Measurements from ENCODE around the gene SPG7.
A peak's percentile ranks its signal among the peaks of the same experiment; 100 is the strongest.

Gene SPG7

GRCh38 chr16:89575247-89576152 lies 67.3 kb downstream of the SPG7 start, which contains the start of gene CPNE7:
TSS of gene CPNE7 (plus strand) at chr16:89575758. CDS start at chr16:89575898, 140 bp downstream.
- H3K4me2 ChIP-seq (ENCODE audit: insufficient read depth, low read length, poor library complexity, severe bottlenecking): peak within 1 kb of the TSS; percentile 80
- H3K27ac ChIP-seq (replicated peaks; ENCODE audit: low read length): no peak within 1 kb of the TSS
- H2BK5ac ChIP-seq (ENCODE audit: low read length): peak within 1 kb of the TSS; percentile 24
- peak within 1 kb of the TSS; percentile 82 for H3K14ac ChIP-seq (ENCODE audit: low read length)
- peaks cover 0 to 3% of the 10 kb centered on the region in 2 donors for H3K9me3 ChIP-seq (replicated peaks in 1 of 2; ENCODE audit: control insufficient read depth in 2 of 2, insufficient read depth in 1 of 2, low read depth in 1 of 2, low read length in 2 of 2)
- H3K27me3 ChIP-seq (ENCODE audit: control insufficient read depth in 3 of 3, insufficient read depth in 3 of 3, low read depth in 1 of 3, low read length in 3 of 3): peaks cover 21 to 36% (median 27%) of the 10 kb centered on the region in 3 experiments
- no CpG with 5 or more reads among the region's 103 CpGs for WGBS, 2 donors (ENCODE audit: extremely low coverage in 2 of 2, insufficient read length in 2 of 2, insufficient replicate concordance in 1 of 2)
- peak within 1 kb of the TSS; percentile 95 for H2AK5ac ChIP-seq (ENCODE audit: low read depth, low read length)
- no peaks in the 10 kb centered on the region for H3K79me1 ChIP-seq (ENCODE audit: low read depth, low read length)
- H2BK15ac ChIP-seq (ENCODE audit: low read length): peak within 1 kb of the TSS; percentile 83
- H3K4me3 ChIP-seq (ENCODE audit: low read length in 2 of 2): peak within 1 kb of the TSS; percentile 32 to 78
- H3K4me1 ChIP-seq (ENCODE audit: control insufficient read depth in 2 of 2, insufficient read depth in 1 of 2, low read depth in 1 of 2, low read length in 2 of 2): peaks cover 0 to 2% of the 10 kb centered on the region in 2 donors
- H2BK12ac ChIP-seq (ENCODE audit: low read length): no peak within 1 kb of the TSS
- peak within 1 kb of the TSS; percentile 94 for H3K18ac ChIP-seq (ENCODE audit: low read length)
- H2BK120ac ChIP-seq (ENCODE audit: low read depth, low read length): no peak within 1 kb of the TSS
- no peak within 1 kb of the TSS for H4K8ac ChIP-seq (ENCODE audit: low read depth, low read length)
- peak within 1 kb of the TSS; percentile 83 for H2AFZ ChIP-seq (ENCODE audit: low read length)
- no peak within 1 kb of the TSS for H4K91ac ChIP-seq (ENCODE audit: low read depth, low read length, poor library complexity)
- H3K36me3 ChIP-seq (replicated peaks in 1 of 2; ENCODE audit: control insufficient read depth in 2 of 2, insufficient read depth in 2 of 2, low read length in 2 of 2): no peaks in the 10 kb centered on the region
- H3K9ac ChIP-seq (ENCODE audit: low read depth, low read length, poor library complexity): peak within 1 kb of the TSS; percentile 81
- H3K4ac ChIP-seq (ENCODE audit: low read length): no peak within 1 kb of the TSS
- no peak for DNase-seq (ENCODE audit: low spot score)
- H3K23ac ChIP-seq (ENCODE audit: low read depth, low read length, poor library complexity): peak within 1 kb of the TSS; percentile 85

DNA sequence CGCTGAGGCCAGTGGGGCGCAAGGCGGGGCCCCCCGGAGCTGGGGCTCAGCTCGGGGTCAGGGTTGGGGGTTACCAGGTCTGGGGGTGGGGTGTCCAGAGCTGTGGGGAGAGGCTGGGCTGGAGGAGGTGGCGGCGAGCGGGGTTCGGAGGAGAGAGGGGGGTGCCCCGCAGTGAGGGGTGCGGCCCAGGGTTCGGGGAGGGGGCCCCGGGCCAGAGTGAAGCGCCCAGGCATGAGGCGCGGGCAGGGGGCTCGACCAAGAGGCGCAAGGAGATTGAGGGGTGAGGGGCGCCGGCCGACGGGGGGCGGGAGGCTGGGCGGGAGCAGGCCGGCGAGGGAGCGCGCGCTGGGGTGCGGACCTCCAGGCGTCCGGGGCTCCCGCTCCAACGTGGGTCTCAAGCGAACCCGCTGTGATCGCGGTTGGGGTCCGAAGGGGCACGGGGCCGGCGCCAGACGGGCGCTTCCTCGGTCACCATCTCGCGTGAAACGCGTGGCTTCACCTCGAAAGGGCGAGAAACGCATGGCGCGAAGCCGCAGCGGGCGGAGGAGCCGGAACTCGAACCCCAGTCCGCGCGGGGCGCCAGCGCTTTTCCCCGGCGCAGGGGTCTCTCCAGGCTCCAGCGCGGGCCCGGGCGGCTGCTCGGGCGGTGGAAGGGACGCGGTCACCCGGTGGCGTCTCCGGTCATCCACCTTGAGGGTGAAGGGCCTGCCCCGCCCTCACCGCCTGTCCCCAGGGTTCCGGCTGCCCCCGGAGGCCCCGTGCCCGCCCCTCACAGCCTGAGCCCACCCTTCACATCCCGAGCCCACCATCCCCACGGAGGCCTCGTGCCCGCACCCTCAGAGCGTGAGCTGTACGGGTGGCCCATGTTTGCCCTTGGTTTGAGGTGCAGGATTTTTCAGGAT lies 68.2 kb downstream of the SPG7 start:
- Histone ChIP-seq H3K79me1 (ENCODE audit: low read depth, low read length) (no peaks in the 10 kb centered on the region), H3K27ac (replicated peaks; ENCODE audit: low read length) (no peak overlapping the region), H2BK5ac (ENCODE audit: low read length) (peak overlapping the region; percentile 24), H3K4me2 (ENCODE audit: insufficient read depth, low read length, poor library complexity, severe bottlenecking) (peak overlapping the region; percentile 80), H2AK5ac (ENCODE audit: low read depth, low read length) (peak overlapping the region; percentile 95), H4K8ac (ENCODE audit: low read depth, low read length) (no peak overlapping the region), H2BK15ac (ENCODE audit: low read length) (peak overlapping the region; percentile 67), H3K36me3 (replicated peaks in 1 of 2; ENCODE audit: control insufficient read depth in 2 of 2, insufficient read depth in 2 of 2, low read length in 2 of 2) (no peaks in the 10 kb centered on the region), H3K4me3 (ENCODE audit: low read length in 2 of 2) (peak overlapping the region in 1 of 2 donors; percentile 78), H3K14ac (ENCODE audit: low read length) (peak overlapping the region; percentile 82), H3K4ac (ENCODE audit: low read length) (peak overlapping the region; percentile 53), H3K27me3 (ENCODE audit: control insufficient read depth in 3 of 3, insufficient read depth in 3 of 3, low read depth in 1 of 3, low read length in 3 of 3) (peaks cover 21 to 36% (median 27%) of the 10 kb centered on the region in 3 experiments), H3K18ac (ENCODE audit: low read length) (peak overlapping the region; percentile 94), H3K9ac (ENCODE audit: low read depth, low read length, poor library complexity) (peak overlapping the region; percentile 81), H3K4me1 (ENCODE audit: control insufficient read depth in 2 of 2, insufficient read depth in 1 of 2, low read depth in 1 of 2, low read length in 2 of 2) (peaks cover 0 to 2% of the 10 kb centered on the region in 2 donors), H2AFZ (ENCODE audit: low read length) (peak overlapping the region; percentile 81), H3K23ac (ENCODE audit: low read depth, low read length, poor library complexity) (peak overlapping the region; percentile 85), H3K9me3 (replicated peaks in 1 of 2; ENCODE audit: control insufficient read depth in 2 of 2, insufficient read depth in 1 of 2, low read depth in 1 of 2, low read length in 2 of 2) (peaks cover 0 to 3% of the 10 kb centered on the region in 2 donors), H2BK12ac (ENCODE audit: low read length) (no peak overlapping the region), H4K91ac (ENCODE audit: low read depth, low read length, poor library complexity) (no peak overlapping the region), H2BK120ac (ENCODE audit: low read depth, low read length) (no peak overlapping the region)
- no CpG with 5 or more reads among the region's 89 CpGs for WGBS, 2 donors (ENCODE audit: extremely low coverage in 2 of 2, insufficient read length in 2 of 2, insufficient replicate concordance in 1 of 2)
- no peak for DNase-seq (ENCODE audit: low spot score)

DNA sequence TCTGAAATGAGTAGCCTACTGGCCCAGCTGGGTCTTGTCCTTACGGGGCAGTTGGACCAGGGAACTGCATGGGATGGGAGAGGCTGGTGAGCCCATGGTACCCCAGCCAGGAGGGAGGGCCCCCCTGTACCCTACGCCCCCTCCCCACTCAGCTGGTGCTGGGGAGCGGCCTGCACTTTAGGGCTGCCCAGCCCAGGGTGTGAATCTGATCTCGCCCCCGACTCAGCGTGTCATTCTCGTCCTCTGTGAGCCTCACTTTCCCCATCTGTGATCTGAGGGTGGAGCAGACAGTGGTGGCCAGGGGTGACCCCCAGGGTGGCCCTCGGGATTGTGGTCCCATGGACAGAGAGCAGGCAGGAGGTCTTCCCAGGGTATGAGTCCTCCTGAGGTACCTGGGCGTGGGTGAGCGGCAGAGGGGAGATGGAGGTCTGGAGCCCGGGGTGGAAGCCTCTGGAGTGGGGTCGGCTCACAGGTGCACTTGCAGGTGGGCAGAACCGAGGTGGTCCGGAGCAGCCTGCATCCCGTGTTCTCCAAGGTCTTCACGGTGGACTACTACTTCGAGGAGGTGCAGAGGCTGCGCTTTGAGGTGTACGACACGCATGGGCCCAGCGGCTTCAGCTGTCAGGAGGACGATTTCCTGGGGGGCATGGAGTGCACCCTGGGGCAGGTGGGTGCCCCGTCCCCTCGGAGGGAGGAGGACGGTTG lies 69.0 kb downstream of the SPG7 start:
- Histone ChIP-seq H2AFZ (ENCODE audit: low read length) (no peak overlapping the region), H2BK12ac (ENCODE audit: low read length) (no peak overlapping the region), H3K4me1 (ENCODE audit: control insufficient read depth in 2 of 2, insufficient read depth in 1 of 2, low read depth in 1 of 2, low read length in 2 of 2) (peaks cover 2 to 7% of the 10 kb centered on the region in 2 donors), H3K9ac (ENCODE audit: low read depth, low read length, poor library complexity) (no peak overlapping the region), H3K4me2 (ENCODE audit: insufficient read depth, low read length, poor library complexity, severe bottlenecking) (no peak overlapping the region), H4K8ac (ENCODE audit: low read depth, low read length) (no peak overlapping the region), H2BK15ac (ENCODE audit: low read length) (no peak overlapping the region), H3K18ac (ENCODE audit: low read length) (peak overlapping the region; percentile 38), H3K9me3 (replicated peaks in 1 of 2; ENCODE audit: control insufficient read depth in 2 of 2, insufficient read depth in 1 of 2, low read depth in 1 of 2, low read length in 2 of 2) (peaks cover 0 to 3% of the 10 kb centered on the region in 2 donors), H3K14ac (ENCODE audit: low read length) (no peak overlapping the region), H3K36me3 (replicated peaks in 1 of 2; ENCODE audit: control insufficient read depth in 2 of 2, insufficient read depth in 2 of 2, low read length in 2 of 2) (no peaks in the 10 kb centered on the region), H3K23ac (ENCODE audit: low read depth, low read length, poor library complexity) (peak overlapping the region; percentile 44), H3K27ac (replicated peaks; ENCODE audit: low read length) (no peak overlapping the region), H2BK5ac (ENCODE audit: low read length) (no peak overlapping the region), H2AK5ac (ENCODE audit: low read depth, low read length) (peak overlapping the region; percentile 84), H4K91ac (ENCODE audit: low read depth, low read length, poor library complexity) (no peak overlapping the region), H3K4ac (ENCODE audit: low read length) (peak overlapping the region; percentile 53), H3K4me3 (ENCODE audit: low read length in 2 of 2) (no peak overlapping the region), H3K79me1 (ENCODE audit: low read depth, low read length) (no peaks in the 10 kb centered on the region), H3K27me3 (ENCODE audit: control insufficient read depth in 3 of 3, insufficient read depth in 3 of 3, low read depth in 1 of 3, low read length in 3 of 3) (peaks cover 21 to 36% (median 27%) of the 10 kb centered on the region in 3 experiments), H2BK120ac (ENCODE audit: low read depth, low read length) (no peak overlapping the region)
- no peak for DNase-seq (ENCODE audit: low spot score)
- no CpG with 5 or more reads among the region's 25 CpGs for WGBS, 2 donors (ENCODE audit: extremely low coverage in 2 of 2, insufficient read length in 2 of 2, insufficient replicate concordance in 1 of 2)
